OCI-LY3 (cell line): ENCODE results near the gene THRA.

ENCODE experiments used
- H2AFZ ChIP-seq: fragments of 200-600, 300-600 bp; shearing (Covaris generic); 2 replicates; pipeline ENCODE4 v1.6.0; 2014; ENCODE audit warnings: antibody characterized with exemption, low read depth, low read length
- H3K27ac ChIP-seq: fragments of 200-600, 300-600 bp; sonication (generic); 2 replicates; pipeline ENCODE4 v1.5.1; 2014; ENCODE audit warnings: mild to moderate bottlenecking, low read length, moderate library complexity, mixed read lengths
- H3K27me3 ChIP-seq: fragments of 200-600, 300-600 bp; sonication (generic); 2 replicates; pipeline ENCODE4 v1.6.1; 2014; ENCODE audit warnings: low read depth, low read length, mixed read lengths
- H3K36me3 ChIP-seq: fragments of 200-600, 300-600 bp; sonication (generic); replicated peaks from 2 replicates; pipeline ENCODE3; 2014; ENCODE audit warnings: low read depth, low read length, mixed read lengths
- H3K4me1 ChIP-seq: fragments of 300-600, 200-600 bp; sonication (generic); 2 replicates; pipeline ENCODE4 v1.6.1; 2014; ENCODE audit warnings: low read length, mixed read lengths
- H3K4me2 ChIP-seq: fragments of 200-600, 300-600 bp; sonication (generic); 2 replicates; pipeline ENCODE4 v1.6.1; 2014; ENCODE audit warnings: low read length, mixed read lengths
- H3K4me3 ChIP-seq: fragments of 300-600, 200-600 bp; sonication (generic); 2 replicates; pipeline ENCODE4 v1.5.1; 2014; ENCODE audit warnings: antibody characterized with exemption, mild to moderate bottlenecking, low read length, moderate library complexity
- H3K79me2 ChIP-seq: fragments of 300-600, 200-600 bp; shearing (Covaris generic); 2 replicates; pipeline ENCODE4 v1.6.1; 2014; ENCODE audit warnings: mild to moderate bottlenecking, low read length, mixed read lengths
- H3K9ac ChIP-seq: fragments of 300-600, 200-600 bp; shearing (Covaris generic); 2 replicates; pipeline ENCODE4 v1.6.0; 2014; ENCODE audit warnings: mild to moderate bottlenecking, low read length, moderate library complexity
- H3K9me3 ChIP-seq: fragments of 200-600, 300-600 bp; shearing (Covaris generic); 2 replicates; pipeline ENCODE4 v1.6.1; 2014; ENCODE audit warnings: low read length, mixed read lengths; ENCODE audit not compliant: insufficient read depth
- H4K20me1 ChIP-seq: fragments of 200-600, 300-600 bp; sonication (generic); 2 replicates; pipeline ENCODE4 v1.6.1; 2016; ENCODE audit warnings: low read length, mixed read lengths; ENCODE audit not compliant: insufficient read depth
- EZH2phosphoT487 ChIP-seq: fragments of 200-600 bp; shearing (Covaris generic); IDR thresholded peaks from 2 replicates; pipeline ENCODE4 v1.6.1; 2018; ENCODE audit warnings: antibody characterized with exemption, mixed run types, low read depth
- TF ChIP-seq, protein P1 (sequence below): fragments of 200-600, 300-600 bp; sonication (generic); IDR thresholded peaks from 2 replicates; pipeline ENCODE4 v1.5.1; 2014; ENCODE audit warnings: antibody characterized with exemption, low read length, low read depth

THRA gene

DNA sequence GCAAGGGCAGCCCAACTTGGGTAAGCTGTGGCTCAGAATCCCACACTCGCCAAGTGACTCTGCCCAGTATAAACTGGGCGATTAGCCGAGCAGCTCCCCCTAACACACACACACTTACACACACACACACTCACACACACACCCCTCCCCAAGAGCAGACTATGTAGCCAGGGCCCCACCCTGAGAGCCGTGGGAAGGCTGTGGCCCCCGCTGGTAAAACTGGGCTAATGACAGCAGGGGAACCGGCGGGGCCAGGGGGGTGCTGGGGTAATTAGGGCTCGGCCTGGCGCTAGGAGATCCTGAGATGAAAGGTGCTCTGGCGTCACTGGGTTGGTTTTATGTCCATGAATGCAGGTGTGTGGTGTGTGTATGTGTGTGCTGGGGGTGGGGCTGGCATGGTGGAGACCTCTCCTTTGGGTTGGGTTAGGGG, 1.1 kb upstream of the THRA start:
- Histone ChIP-seq H3K27ac (no peak overlapping the region), H3K4me2 (peak overlapping the region; percentile 97), H2AFZ (no peak overlapping the region), H3K4me3 (peak overlapping the region; percentile 85), H3K36me3 (no peaks in the 10 kb centered on the region), H3K79me2 (0 out of 2 replicates have a peak, but pooled peaks cover 2% of the 10 kb centered on the region), H3K27me3 (peaks cover 22% of the 10 kb centered on the region), H3K9me3 (no peaks in the 10 kb centered on the region), H3K9ac (peak overlapping the region; percentile 63), H3K4me1 (peaks cover 20% of the 10 kb centered on the region), H4K20me1 (no peaks in the 10 kb centered on the region)
- TF ChIP-seq EZH2phosphoT487, result no peak
- TF ChIP-seq, protein P1, sequence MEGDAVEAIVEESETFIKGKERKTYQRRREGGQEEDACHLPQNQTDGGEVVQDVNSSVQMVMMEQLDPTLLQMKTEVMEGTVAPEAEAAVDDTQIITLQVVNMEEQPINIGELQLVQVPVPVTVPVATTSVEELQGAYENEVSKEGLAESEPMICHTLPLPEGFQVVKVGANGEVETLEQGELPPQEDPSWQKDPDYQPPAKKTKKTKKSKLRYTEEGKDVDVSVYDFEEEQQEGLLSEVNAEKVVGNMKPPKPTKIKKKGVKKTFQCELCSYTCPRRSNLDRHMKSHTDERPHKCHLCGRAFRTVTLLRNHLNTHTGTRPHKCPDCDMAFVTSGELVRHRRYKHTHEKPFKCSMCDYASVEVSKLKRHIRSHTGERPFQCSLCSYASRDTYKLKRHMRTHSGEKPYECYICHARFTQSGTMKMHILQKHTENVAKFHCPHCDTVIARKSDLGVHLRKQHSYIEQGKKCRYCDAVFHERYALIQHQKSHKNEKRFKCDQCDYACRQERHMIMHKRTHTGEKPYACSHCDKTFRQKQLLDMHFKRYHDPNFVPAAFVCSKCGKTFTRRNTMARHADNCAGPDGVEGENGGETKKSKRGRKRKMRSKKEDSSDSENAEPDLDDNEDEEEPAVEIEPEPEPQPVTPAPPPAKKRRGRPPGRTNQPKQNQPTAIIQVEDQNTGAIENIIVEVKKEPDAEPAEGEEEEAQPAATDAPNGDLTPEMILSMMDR, result no peak

DNA sequence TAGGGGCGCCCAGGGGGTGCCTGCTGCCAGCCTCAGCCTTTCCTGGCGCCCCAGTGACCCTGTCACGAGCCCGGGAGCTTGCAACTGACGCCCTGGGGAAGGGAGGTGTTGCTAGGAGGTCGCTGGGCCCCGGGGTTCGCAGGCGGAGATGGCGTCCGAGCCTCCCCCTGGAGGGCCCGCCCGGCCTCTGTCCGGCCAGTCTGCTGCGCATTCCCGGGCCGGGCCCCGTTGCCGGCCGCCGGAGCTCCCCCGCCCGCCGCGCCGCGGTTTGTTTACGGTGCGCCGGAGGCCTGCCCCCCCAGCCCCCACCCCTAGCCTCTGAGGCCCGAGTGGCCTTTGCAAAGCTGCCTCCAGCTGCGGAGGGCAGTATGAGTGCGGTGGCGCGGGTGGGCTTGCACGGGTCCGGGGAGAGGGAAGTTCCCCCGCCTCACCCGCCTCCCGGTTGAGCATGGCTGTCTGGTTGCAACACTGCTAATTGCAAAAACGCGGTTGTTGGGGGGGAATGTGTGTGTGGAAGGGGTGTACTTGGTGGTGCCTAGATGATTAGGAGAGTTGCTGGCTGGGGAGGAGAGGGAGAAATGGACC, 514 bp downstream of the THRA start:
- TF ChIP-seq, protein P1, result no peak
- no peak for TF ChIP-seq EZH2phosphoT487
- Histone ChIP-seq H3K27me3 (peaks cover 22% of the 10 kb centered on the region), H3K9ac (peak overlapping the region; percentile 80), H3K79me2 (peaks cover 2% of the 10 kb centered on the region; the same call in 1 of the 2 replicates), H3K4me2 (peak overlapping the region; percentile 94), H3K36me3 (no peaks in the 10 kb centered on the region), H3K9me3 (no peaks in the 10 kb centered on the region), H3K4me1 (peaks cover 23% of the 10 kb centered on the region), H3K27ac (peak overlapping the region; percentile 9; the same call in 1 of the 2 replicates), H2AFZ (peak overlapping the region; percentile 54), H4K20me1 (no peaks in the 10 kb centered on the region), H3K4me3 (peak overlapping the region; percentile 92)

DNA sequence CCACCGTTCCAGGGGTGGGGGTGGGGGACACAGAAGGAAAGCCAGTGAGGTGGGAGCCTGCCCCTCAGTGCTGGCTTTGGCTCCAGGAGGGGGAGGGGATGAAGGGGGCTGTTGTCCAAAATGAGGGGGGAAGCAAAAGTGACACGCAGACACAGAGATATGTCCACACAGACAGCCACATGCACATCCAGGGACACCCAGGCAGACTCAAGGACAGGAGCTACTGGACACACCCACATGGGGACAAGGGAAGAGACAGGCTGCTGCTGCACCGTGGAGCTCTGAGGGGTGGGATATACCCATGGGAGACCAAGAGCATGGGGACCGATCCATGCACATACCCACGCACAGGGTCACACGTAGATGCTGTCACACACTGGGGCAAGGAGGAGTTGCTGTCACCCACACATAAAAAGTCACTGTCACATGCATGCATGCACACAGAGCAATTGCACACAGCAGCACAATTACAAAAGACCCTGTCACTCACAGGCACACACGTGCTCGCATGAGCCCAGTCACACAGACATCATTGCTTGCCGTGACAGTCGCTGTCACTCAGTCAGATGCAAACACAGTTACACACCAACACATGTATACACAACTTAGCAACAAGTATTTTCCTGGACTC, 1.3 kb downstream of the THRA start:
- Histone ChIP-seq H3K9me3 (no peaks in the 10 kb centered on the region), H2AFZ (no peak overlapping the region), H3K79me2 (peaks cover 2% of the 10 kb centered on the region; the same call in 1 of the 2 replicates), H4K20me1 (no peaks in the 10 kb centered on the region), H3K36me3 (no peaks in the 10 kb centered on the region), H3K4me1 (peaks cover 30% of the 10 kb centered on the region), H3K27ac (no peak overlapping the region), H3K27me3 (peaks cover 22% of the 10 kb centered on the region), H3K4me2 (peak overlapping the region; percentile 94), H3K4me3 (peak overlapping the region; percentile 92), H3K9ac (peak overlapping the region; percentile 80)
- TF ChIP-seq, protein P1, result no peak
- TF ChIP-seq EZH2phosphoT487, result no peak

DNA sequence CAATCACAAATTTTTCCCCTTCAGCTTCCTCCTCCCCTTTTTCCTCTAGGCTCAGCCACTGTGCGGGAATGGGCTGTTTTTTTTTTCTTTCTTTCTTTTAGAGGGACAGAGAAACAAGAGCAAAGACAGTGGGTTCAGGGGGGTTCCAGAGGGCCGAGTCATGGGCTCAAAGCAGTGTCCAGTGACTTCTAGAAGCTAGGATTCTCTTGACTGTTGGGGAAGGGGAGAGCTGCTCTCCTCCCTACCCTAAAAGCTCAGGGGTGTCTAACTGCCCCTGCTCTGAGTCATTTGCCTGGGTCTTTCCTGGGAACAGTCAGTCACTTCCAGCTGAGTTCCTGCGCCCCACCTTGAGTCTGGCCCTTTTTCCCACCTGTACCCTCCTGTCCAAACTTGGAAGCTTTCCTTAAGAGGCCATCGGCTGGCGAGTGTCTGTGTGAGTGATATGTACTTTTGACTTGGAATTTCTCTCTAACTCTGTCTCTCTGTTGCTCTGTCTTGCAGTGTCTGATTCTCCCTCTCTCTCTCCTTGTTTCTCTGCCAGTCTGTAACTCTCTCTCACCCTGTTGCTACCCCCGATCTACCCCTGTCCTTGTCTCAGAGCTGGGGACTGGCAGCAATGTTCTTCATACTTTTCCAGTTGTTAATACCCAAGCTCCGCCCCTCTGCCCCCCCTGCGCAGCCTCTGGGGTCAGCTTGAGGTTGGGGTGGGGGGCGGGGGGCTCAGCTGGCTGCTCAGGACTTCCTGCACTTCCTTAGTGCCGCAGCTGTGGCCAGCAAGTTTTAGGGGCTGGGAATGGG, 2.4 kb downstream of the THRA start:
- no peaks in the 10 kb centered on the region for H4K20me1 ChIP-seq
- H3K4me3 ChIP-seq, result no peak overlapping the region
- peaks cover 22% of the 10 kb centered on the region for H3K27me3 ChIP-seq
- no peak overlapping the region for H3K4me2 ChIP-seq
- H2AFZ ChIP-seq, result no peak overlapping the region
- peaks cover 2% of the 10 kb centered on the region; the same call in 1 of the 2 replicates for H3K79me2 ChIP-seq
- no peak overlapping the region for H3K9ac ChIP-seq
- H3K4me1 ChIP-seq, result peaks cover 42% of the 10 kb centered on the region
- H3K36me3 ChIP-seq, result no peaks in the 10 kb centered on the region
- H3K9me3 ChIP-seq, result no peaks in the 10 kb centered on the region
- no peak overlapping the region for H3K27ac ChIP-seq
- TF ChIP-seq, protein P1, result no peak
- no peak for TF ChIP-seq EZH2phosphoT487
